HG03354 (cell line): ENCODE measurements around the gene UBE3D.
"Not testable (repeated sequence)": the region's sequence is repeated elsewhere in the genome, so short reads cannot be mapped to it uniquely, and the experiment has no call there.

ENCODE experiments used
- ATAC-seq: cut with Tn5 transposase; IDR thresholded peaks from one replicate; pipeline ENCODE4 v1.9.1; 2021; ENCODE audit warnings: mild to moderate bottlenecking; ENCODE audit not compliant: unreplicated experiment, poor library complexity, severe bottlenecking

UBE3D gene

DNA sequence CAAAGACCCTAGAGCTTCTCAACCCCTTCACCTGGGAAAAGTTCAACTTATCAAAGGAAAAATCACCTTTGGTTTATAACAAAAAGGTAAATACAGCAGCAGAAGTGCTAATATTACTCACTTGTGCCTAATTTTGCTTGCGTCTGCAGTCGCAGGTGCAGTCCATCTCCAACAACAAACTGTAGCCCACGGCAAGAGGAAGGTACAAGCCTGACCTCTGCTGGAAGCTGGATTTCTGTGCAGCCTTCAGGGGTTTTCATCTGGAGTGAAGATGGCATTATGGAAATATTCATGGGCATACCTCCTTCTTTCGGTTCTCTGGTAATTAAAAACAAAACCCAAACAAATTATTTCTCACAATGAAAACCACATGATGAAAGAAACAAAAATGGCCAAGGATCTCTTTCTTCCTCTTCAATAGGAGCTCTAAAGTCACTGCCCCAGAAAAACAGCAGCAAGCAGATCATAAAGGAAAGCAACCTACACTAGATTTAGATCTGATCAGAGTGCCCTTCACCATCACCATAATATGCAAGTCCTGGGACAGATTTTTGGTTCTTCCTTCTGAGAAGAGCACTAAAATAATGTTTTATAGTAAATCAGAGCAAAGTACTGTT lies 7.8 kb downstream of the UBE3D start:
- peak; percentile 90 for ATAC-seq

- ATAC-seq, result peak; percentile 67
These were observed 10.2 kb downstream of the UBE3D start for GRCh38 chr6:83055366-83055964.

- ATAC-seq, result no peak
These were observed 12.0 kb downstream of the UBE3D start for GRCh38 chr6:83053678-83054077.

DNA sequence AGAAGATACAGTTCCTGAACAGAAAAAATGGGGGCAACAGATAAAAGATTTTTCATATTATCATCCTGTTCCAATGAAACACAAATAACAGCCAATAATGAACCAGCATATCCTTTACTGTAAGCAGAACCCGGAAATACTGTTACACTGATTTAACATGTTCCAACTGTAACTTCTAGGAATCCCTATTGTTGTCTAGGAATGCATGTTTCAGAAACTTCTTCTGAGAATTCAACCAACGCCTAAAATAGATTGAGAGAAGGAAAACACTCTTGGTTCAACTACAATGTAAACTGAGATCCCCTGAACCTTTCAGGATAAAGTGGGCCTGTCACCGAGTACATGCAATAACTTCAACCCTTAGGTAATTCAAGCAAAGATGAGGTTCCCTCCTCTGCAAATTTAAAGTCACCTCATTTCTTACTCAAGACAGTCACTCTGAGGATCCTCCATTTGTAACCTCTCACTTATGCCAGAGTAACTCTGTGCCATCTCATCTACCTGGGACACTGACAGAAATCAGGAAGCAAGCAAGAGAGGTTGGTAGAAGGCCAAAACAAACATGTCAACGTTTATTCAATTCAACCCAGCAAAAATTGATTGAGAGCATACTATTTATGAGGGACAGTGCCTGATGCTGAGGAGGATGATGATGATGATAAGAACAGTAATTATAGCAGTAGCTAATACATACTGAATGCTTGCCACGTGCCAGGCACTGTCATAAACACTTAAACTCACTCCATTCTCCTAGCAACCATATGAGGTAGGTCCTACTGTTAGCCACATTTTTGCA lies 14.1 kb downstream of the UBE3D start:
- ATAC-seq, result no peak

- ATAC-seq, result no peak
These were observed 18.4 kb downstream of the UBE3D start for GRCh38 chr6:83047065-83047754.

DNA sequence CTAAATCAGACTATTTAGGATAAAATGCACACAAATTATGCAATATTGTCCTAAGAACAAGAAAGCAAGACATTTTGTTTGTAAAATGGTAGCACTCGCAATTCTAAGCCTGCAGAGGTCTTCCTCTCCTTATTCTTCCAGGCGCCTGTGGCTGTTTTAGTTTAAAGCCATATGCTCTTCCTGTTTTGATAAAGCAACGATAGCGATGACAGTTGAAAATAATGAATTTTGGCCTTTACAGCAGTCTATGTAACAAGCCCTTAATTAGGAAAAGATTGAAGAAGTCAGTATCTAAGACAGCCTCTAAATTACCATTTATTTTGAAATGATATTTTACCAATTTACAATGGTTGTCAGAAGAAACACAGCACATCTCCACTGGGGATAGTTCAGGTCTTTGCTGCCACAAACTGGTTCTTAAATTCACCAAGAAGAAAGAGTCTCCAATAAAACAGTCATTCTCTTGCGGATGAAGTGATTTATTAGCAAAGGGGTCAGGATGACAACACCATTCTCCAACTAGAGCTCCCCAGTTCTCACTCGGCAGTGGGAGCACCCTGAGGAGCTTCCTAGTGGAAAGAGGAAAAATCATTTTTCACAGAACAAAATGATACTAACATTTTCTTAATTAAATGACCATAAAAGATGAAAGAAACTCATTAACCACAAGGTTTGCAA lies 21.4 kb downstream of the UBE3D start:
- no peak for ATAC-seq

DNA sequence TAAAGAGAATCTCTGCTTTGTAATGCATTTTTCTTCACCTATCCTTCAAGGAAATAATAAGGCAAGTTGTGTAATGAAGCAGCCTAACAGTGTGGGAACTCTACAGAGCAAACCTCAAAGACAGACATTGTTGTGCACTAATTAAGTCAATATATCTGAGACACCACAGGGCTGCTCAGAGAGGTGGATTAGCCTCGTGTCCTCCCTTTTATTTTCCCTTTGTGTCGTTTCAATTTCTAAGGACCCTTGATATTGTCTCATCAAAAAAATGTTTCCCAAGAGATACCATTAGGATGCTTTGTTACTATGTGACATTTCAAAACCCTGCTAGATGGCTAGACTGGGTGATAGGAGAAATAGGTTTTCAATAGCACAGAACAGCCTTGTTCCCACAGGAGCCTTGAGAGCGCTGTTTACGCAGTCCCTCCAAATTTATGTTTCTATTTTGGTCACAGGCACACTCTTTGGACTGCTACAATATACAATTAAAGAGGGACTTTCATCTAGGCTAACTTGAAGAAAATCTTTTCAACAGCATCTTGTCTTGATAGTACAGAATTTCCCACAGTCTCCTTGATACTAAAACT lies 23.1 kb downstream of the UBE3D start:
- ATAC-seq, result no peak

DNA sequence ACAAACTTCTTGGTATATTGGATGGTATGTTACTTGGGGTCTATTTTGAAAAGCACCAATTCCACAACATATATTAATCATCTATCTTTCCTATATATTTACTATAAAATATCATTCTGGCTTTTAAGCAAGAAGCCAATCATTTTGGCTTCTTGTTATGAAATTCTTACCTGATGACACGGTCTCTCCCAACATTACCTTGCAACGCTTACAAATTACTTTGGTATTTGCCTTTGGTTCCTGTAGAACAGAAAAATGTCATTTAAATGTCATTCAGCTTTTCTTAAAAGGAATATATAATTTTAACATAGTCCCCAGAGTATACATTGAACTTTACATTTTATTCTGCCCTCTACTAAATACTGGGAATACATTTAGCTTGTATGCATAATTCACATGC lies 27.4 kb downstream of the UBE3D start:
- ATAC-seq, result no peak

GRCh38 chr6:83031689-83032088 lies 34.0 kb downstream of the UBE3D start:
- no peak for ATAC-seq

DNA sequence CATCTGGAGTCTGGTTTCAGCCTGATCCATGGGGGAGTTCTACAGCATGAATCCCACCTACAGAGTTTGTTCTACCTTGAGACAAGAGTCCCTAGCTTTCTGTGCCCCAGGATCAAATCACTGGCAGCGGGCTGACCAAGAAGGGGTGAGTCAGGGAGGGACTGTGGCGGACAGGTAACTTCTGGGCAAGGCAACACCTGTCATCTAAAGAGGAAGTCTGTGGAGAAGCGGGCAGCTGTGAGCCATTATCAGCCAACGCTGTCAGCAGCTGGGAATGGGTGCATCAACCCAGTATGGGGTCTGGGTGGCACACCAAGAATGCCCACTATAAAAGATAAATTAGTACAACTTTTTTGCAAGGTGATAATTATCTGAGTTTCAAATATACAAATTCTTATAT lies 45.9 kb downstream of the UBE3D start:
- no peak for ATAC-seq

DNA sequence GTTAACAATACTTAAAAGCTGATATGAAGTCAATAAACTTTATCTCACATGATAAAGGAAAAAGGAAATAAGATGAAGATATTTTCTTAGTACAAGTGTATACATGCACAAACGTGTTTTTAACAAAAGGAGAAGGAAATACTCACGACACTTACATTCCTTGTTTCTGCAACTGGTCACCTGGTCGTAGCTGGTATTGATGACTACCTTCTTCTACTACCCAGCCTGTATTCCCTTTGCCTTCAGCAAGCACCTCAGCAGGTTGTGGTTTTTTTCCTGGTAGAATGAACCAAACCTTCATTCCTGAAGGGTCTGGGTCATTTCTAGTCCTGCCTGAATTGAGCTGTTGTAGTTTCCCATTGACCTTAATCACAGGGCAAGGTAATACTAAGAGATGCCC lies 54.5 kb downstream of the UBE3D start:
- ATAC-seq, result not testable (repeated sequence)

- ATAC-seq, result no peak
These were observed 57.0 kb downstream of the UBE3D start for GRCh38 chr6:83008626-83009025.

GRCh38 chr6:83006270-83006905 lies 59.3 kb downstream of the UBE3D start:
- no peak for ATAC-seq

DNA sequence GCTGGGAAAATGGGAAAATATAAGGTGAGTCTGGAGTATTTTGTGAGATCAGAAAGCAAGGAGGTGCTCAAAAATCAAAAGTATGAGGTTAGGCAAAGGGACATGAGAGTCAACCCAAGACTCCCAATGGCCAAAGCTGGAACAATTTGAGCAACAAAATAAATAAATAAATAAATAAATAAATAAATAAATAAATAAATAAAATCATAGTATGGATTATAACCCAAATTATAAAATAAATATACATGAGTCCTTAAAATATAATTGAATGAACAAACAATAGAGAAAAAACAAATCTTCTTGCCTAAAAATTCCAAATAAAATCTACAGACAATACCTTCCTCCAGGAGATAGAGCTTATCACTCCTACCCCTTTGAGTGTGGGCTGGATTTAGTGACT lies 69.5 kb downstream of the UBE3D start:
- ATAC-seq, result no peak

GRCh38 chr6:82995066-82995465 lies 70.6 kb downstream of the UBE3D start:
- ATAC-seq, result no peak

DNA sequence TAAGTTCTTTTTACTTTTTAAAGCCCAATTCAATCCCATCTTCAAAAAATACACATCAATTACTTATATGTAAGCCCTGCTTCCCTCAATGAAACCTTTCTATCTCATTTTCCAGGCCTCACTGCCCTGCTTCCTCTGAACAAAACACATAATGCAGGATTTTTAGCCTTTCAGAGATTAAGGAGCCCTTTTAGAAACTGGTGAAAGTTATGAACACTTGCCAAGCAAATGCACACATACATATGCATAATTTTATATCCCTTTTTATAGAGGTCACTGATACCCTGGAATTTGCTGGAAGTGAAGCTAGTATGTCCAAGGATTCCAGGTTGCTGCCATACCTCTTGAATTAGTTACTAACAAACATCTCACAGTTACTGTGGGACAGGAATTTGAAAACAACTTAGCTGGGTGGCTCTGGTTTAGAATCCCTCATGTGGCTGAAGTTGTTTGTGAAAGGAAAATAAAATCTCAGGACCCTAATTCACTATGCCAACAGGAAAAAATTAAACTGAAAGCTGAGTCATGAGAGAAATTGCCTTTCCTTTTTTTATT lies 75.8 kb downstream of the UBE3D start:
- ATAC-seq, result no peak

GRCh38 chr6:82988930-82989351 lies 76.7 kb downstream of the UBE3D start:
- no peak for ATAC-seq

GRCh38 chr6:82987951-82988350 lies 77.7 kb downstream of the UBE3D start:
- ATAC-seq, result no peak

GRCh38 chr6:82987416-82987815 lies 78.2 kb downstream of the UBE3D start:
- no peak for ATAC-seq
